ENCODE results near the gene HMGB3.

Gene HMGB3

GRCh38 chrX:151039351-151039750 lies 56.2 kb downstream of the HMGB3 start:
- H3K4me3 ChIP-seq (replicated peaks; ENCODE audit: insufficient read depth, low read length), result no peak overlapping the region
- no peak for DNase-seq (ENCODE audit: low read depth in 1 of 2, low spot score in 1 of 2)
- no peaks in the 10 kb centered on the region for H3K27me3 ChIP-seq (ENCODE audit: insufficient read depth, poor library complexity, severe bottlenecking)
- TF ChIP-seq POLR2AphosphoS5 (IDR thresholded peaks at IDR 0.05; ENCODE audit: low read depth) (no peak), CTCF (IDR thresholded peaks at IDR 0.05; ENCODE audit: insufficient read depth, low read length) (no peak), REST (IDR thresholded peaks at IDR 0.05; ENCODE audit: insufficient replicate concordance, low read depth) (no peak), SPI1 (IDR thresholded peaks at IDR 0.05; ENCODE audit: borderline replicate concordance, low read depth) (no peak), GABPA (IDR thresholded peaks at IDR 0.05; ENCODE audit: low read depth) (no peak)
- no peak overlapping the region for H3K27ac ChIP-seq (replicated peaks)

All from HL-60 (cell line).